Omental fat pad (tissue), 4 donors: Measurements from ENCODE around the gene GPR158. TPM values are rescaled to one million over a fixed set of nuclear protein-coding genes. Genes with fewer than 3 reads are reported as not detected.
A peak's percentile ranks its signal among the peaks of the same experiment; 100 is the strongest.
"Not testable (repeated sequence)": the region's sequence is repeated elsewhere in the genome, so short reads cannot be mapped to it uniquely, and the experiment has no call there.

ENCODE experiments used
- ATAC-seq: fragments of 150-250 bp; one replicate; pipeline ENCODE4 v1.9.1; 2016; ENCODE audit warnings: mild to moderate bottlenecking, moderate library complexity; ENCODE audit not compliant: low FRiP score
- DNase-seq: peaks from one replicate; pipeline ENCODE4 v3.0.0-alpha.2; 2019; ENCODE audit warnings: low spot score
- CTCF ChIP-seq, 3 donors: fragments of 450-650 bp; IDR thresholded peaks; one replicate each; pipeline ENCODE4 v1.5.1; 2016 to 2017; ENCODE audit warnings: antibody characterized with exemption in 3 of 3, mild to moderate bottlenecking in 3 of 3, moderate library complexity in 2 of 3
- total RNA-seq, 4 donors: library from RNA; depleted of rRNA; stranded (reverse); fragments of >200 nt; gene quantifications; one replicate each; pipeline ENCODE4 v1.1.0, GENCODE V29; 2016

The GPR158 gene
- total RNA-seq, 4 donors from 2014 or later: 0.19 to 0.48 (median 0.32) TPM; not detected in 1

GRCh38 chr10:25357269-25357668 lies 182.5 kb downstream of the GPR158 start:
- DNase-seq: no peak
- TF ChIP-seq CTCF (IDR thresholded peaks at IDR 0.05): no peak

GRCh38 chr10:25382029-25382810 lies 207.4 kb downstream of the GPR158 start:
- TF ChIP-seq CTCF (IDR thresholded peaks at IDR 0.05): no peak
- DNase-seq (no peak), ATAC-seq (peak; percentile 89)

More at GRCh38 chr10:25357269-25357668, 182.5 kb downstream of the GPR158 start:
- no peak for ATAC-seq

GRCh38 chr10:25382901-25383300 lies 208.1 kb downstream of the GPR158 start:
- DNase-seq, ATAC-seq: not testable (repeated sequence)

- TF ChIP-seq CTCF (IDR thresholded peaks at IDR 0.05): no peak
- ATAC-seq (no peak), DNase-seq (no peak)
These were observed 208.9 kb downstream of the GPR158 start for GRCh38 chr10:25383686-25384085.

- TF ChIP-seq CTCF (IDR thresholded peaks at IDR 0.05): no peak
- no peak for ATAC-seq
These were observed 209.8 kb downstream of the GPR158 start for GRCh38 chr10:25384618-25385017.

GRCh38 chr10:25388188-25388861 lies 213.5 kb downstream of the GPR158 start:
- no peak for DNase-seq
- TF ChIP-seq CTCF (IDR thresholded peaks at IDR 0.05): no peak
- no peak for ATAC-seq

More at GRCh38 chr10:25384618-25385017, 209.8 kb downstream of the GPR158 start:
- DNase-seq: no peak

GRCh38 chr10:25388862-25389206 lies 214.0 kb downstream of the GPR158 start:
- no peak for TF ChIP-seq CTCF (IDR thresholded peaks at IDR 0.05)
- ATAC-seq (no peak), DNase-seq (no peak)
